Esophagus muscularis mucosa (tissue), 4 donors: ENCODE measurements around the gene APBB1.

Source experiments
- CTCF ChIP-seq, 3 experiments: fragments of 200-600 bp in 2 of 3; fragments of 450-650 bp in 1 of 3; sonication (generic) in 2 of 3; IDR thresholded peaks; one replicate each; pipeline ENCODE4 v1.5.1; 2017 to 2019; ENCODE audit warnings: antibody characterized with exemption in 3 of 3, mild to moderate bottlenecking in 2 of 3, moderate library complexity in 1 of 3
- EP300 ChIP-seq: sonication (generic); formaldehyde crosslinking; IDR thresholded peaks from one replicate; pipeline ENCODE4 v1.6.1; 2017; ENCODE audit warnings: antibody characterized with exemption
- POLR2A ChIP-seq: fragments of 450-650 bp; IDR thresholded peaks from one replicate; pipeline ENCODE4 v1.6.1; 2017; ENCODE audit warnings: antibody characterized with exemption, moderate library complexity, mild to moderate bottlenecking, low read depth

GRCh38 chr11:6440906-6441358 lies 22.0 kb upstream of the APBB1 start, which contains the start of gene HPX:
- TF ChIP-seq POLR2A: no peak
- TF ChIP-seq CTCF (IDR thresholded peaks at IDR 0.05): no peak
- TF ChIP-seq EP300: no peak
